Testis (tissue), 3 donors: ENCODE results near the gene CTDSPL. TPM values are rescaled to one million over a fixed set of nuclear protein-coding genes. Genes with fewer than 3 reads are reported as not detected.

Experiments used
- DNase-seq: peaks from one replicate; pipeline ENCODE4 v3.0.0-alpha.2; 2019
- H3K27ac ChIP-seq, 2 donors: fragments of 200-600 bp; sonication (generic); one replicate each; pipeline ENCODE4 v1.5.1; 2019
- H3K27me3 ChIP-seq: fragments of 200-600 bp; sonication (generic); one replicate; pipeline ENCODE4 v1.5.1; 2019
- H3K36me3 ChIP-seq: fragments of 200-600 bp; sonication (generic); one replicate; pipeline ENCODE4 v1.5.1; 2017; ENCODE audit warnings: low read depth; ENCODE audit errors: missing control alignments
- H3K4me1 ChIP-seq: fragments of 200-600 bp; sonication (generic); one replicate; pipeline ENCODE4 v1.5.1; 2019
- H3K4me3 ChIP-seq, 2 donors: fragments of 200-600 bp; sonication (generic); one replicate each; pipeline ENCODE4 v1.5.1; 2017 to 2019
- H3K9me3 ChIP-seq: fragments of 200-600 bp; sonication (generic); one replicate; pipeline ENCODE4 v1.5.1; 2017
- POLR2A ChIP-seq: fragments of 450-650 bp; IDR thresholded peaks from one replicate; pipeline ENCODE4 v1.6.1; 2017; ENCODE audit warnings: antibody characterized with exemption, mild to moderate bottlenecking, moderate library complexity
- WGBS, 2 donors: methylation state at CpG; one replicate each; pipeline ENCODE4 v1.1.5; 2018; 5-methylcytosine and 5-hydroxymethylcytosine counted together
- intact Hi-C: fragments of 100-400 bp; cut with DNase I; formaldehyde crosslinking; loops from one replicate; pipeline ENCODE4 v1.15.1; 2023; ENCODE audit warnings: low total_unique reads
- polyA plus RNA-seq: library from polyadenylated mRNA; stranded (reverse); fragments of 350-450 nt; fragmentation: Illumina TruSeq; extraction: RNeasy Lipid Tissue Mini Kit (QIAGEN cat#74804); gene quantifications from one replicate; pipeline ENCODE4 v1.2.3, GENCODE V29; 2014; ENCODE audit warnings: low read depth, low replicate concordance; ENCODE audit not compliant: insufficient read depth
- total RNA-seq, 2 donors: library from RNA; depleted of rRNA; stranded (reverse); fragments of >200 nt; gene quantifications; one replicate each; pipeline ENCODE4 v1.2.3, GENCODE V29; 2016
- TF ChIP-seq, protein P1 (sequence below), 3 experiments: fragments of 450-650 bp in 2 of 3; fragments of 200-600 bp in 1 of 3; sonication (generic) in 1 of 3; IDR thresholded peaks; one replicate each; pipeline ENCODE4 v1.5.1; 2016 to 2019; ENCODE audit warnings: antibody characterized with exemption in 3 of 3, mild to moderate bottlenecking in 2 of 3, moderate library complexity in 1 of 3

Gene CTDSPL
- total and polyA plus RNA-seq, 3 donors from 2014 or later, result 24.4 to 43.0 (median 32.4) TPM

DNA sequence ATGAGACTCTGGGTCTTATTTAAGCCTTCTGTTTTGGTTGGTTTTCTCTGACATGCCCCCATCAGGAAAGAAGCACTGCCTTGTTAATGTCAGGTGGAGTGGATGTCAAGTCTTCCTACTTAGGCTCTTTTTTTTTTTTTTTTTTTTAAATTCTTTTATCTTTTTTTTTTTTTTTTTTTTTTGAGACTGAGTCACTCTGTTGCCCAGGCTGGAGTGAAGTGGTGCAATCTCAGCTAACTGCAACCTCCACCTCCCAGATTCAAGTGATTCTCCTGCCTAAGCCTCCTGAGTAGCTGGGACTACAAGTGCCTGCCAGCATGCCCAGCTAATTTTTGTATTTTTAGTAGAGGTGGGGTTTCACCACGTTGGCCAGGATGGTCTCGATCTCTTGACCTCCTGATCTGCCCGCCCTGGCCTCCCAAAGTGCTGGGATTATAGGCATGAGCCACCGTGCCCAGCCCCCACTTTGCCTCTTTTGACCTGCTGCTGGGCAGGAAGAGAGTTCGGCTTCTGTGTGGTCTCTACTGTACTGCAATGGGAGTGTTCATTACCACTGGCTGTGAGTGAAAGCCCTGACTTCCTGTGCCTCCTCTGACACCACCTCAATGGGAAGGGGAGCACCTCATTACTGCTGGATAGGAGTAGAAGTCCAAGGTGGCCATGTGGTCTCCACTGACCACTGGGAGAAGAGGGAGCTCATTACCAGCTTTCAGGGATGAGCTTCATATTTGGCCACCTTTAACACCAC is 10.9 kb downstream of the CTDSPL start:
- H3K27me3 ChIP-seq, result no peaks in the 10 kb centered on the region
- 94 to 98% methylated on average over 5 of the region's 5 CpGs for WGBS, 2 donors
- no peaks in the 10 kb centered on the region for H3K4me1 ChIP-seq
- H3K36me3 ChIP-seq, result no peaks in the 10 kb centered on the region
- no peaks in the 10 kb centered on the region for H3K9me3 ChIP-seq
- DNase-seq, result no peak
- no peak for TF ChIP-seq POLR2A
- TF ChIP-seq, protein P1, sequence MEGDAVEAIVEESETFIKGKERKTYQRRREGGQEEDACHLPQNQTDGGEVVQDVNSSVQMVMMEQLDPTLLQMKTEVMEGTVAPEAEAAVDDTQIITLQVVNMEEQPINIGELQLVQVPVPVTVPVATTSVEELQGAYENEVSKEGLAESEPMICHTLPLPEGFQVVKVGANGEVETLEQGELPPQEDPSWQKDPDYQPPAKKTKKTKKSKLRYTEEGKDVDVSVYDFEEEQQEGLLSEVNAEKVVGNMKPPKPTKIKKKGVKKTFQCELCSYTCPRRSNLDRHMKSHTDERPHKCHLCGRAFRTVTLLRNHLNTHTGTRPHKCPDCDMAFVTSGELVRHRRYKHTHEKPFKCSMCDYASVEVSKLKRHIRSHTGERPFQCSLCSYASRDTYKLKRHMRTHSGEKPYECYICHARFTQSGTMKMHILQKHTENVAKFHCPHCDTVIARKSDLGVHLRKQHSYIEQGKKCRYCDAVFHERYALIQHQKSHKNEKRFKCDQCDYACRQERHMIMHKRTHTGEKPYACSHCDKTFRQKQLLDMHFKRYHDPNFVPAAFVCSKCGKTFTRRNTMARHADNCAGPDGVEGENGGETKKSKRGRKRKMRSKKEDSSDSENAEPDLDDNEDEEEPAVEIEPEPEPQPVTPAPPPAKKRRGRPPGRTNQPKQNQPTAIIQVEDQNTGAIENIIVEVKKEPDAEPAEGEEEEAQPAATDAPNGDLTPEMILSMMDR (IDR thresholded peaks at IDR 0.05), result no peak
- intact Hi-C loops, result no loop called here
- no peak overlapping the region for H3K4me3 ChIP-seq
- no peak overlapping the region for H3K27ac ChIP-seq

DNA sequence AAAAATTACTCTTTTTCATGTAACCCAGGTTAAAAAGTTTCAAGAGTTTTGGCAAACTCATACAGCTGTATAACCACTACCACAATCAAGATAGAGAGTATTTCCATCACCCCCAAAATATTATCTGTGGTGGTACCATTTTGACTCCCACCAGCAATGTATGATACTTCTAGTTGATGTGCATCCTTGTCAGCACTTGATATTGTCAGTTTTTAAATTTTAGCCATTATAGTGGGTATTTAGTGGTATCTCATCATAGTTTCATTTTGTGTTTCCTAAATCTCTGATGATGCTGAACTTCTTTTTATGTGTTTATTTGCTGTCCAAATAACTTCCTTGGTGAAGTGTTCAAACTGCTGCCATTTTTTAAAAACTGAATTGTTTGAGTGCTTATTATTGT is 14.6 kb downstream of the CTDSPL start:
- no peak for DNase-seq
- H3K4me1 ChIP-seq, result no peaks in the 10 kb centered on the region
- TF ChIP-seq POLR2A, result no peak
- TF ChIP-seq, protein P1 (IDR thresholded peaks at IDR 0.05), result no peak
- intact Hi-C loops, result no loop called here
- no peaks in the 10 kb centered on the region for H3K9me3 ChIP-seq
- H3K4me3 ChIP-seq, result no peak overlapping the region
- H3K27me3 ChIP-seq, result no peaks in the 10 kb centered on the region
- H3K36me3 ChIP-seq, result no peaks in the 10 kb centered on the region
- H3K27ac ChIP-seq, result no peak overlapping the region

DNA sequence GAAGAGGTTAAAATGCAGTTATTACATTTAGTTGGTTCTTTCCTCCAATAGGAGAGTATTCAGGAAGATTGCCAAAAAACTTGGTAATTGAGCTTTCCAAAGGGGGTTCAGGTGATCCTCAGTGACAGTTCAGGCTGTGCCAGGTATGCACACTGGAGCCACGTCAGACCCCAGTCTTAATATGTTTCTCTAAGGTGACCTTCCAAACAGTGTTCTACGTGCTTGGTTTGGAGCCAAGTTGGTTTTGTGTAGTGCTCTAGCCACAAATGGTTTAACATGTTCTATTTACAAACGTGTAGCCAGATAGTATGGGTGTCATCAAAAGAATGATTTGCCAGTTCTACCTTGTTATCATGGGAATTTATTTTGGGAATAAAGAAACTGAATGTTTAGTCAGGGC is 21.0 kb downstream of the CTDSPL start:
- Histone ChIP-seq H3K9me3 (no peaks in the 10 kb centered on the region), H3K4me3 (no peak overlapping the region), H3K4me1 (peaks cover 37% of the 10 kb centered on the region)

DNA sequence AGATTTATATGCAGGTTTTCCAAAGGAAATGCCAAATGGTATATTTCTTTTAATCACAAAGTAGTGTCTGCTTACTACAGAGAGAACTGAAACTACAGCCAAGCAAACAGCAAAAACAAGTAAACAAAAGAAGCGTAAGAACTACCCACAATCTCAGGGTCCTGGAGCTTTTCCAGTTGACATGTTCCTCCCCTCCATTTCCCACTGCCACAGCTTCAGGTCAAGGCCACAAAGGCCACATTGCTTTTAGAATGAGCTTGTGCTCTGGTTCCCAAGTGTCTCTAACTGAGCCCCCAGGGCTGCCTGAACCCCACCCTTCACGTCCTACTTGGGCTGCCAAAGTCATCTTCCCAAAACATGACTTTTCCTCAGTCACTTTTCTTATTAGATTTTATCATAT is 24.1 kb downstream of the CTDSPL start:
- H3K4me3 ChIP-seq, result no peak overlapping the region
- peak; percentile 46 for DNase-seq
- H3K4me1 ChIP-seq, result peaks cover 45% of the 10 kb centered on the region
- intact Hi-C loops, result no loop called here
- WGBS, 2 donors, result 31 to 34% methylated on average over 2 of the region's 2 CpGs
- TF ChIP-seq POLR2A, result no peak
- TF ChIP-seq, protein P1 (IDR thresholded peaks at IDR 0.05), result no peak
- H3K27me3 ChIP-seq, result no peaks in the 10 kb centered on the region
- H3K36me3 ChIP-seq, result no peaks in the 10 kb centered on the region
- no peaks in the 10 kb centered on the region for H3K9me3 ChIP-seq
- H3K27ac ChIP-seq, result peak overlapping the region in 1 of 2 donors; percentile 71

More for the DNA sequence above, 21.0 kb downstream of the CTDSPL start:
- Histone ChIP-seq H3K36me3 (no peaks in the 10 kb centered on the region), H3K27me3 (no peaks in the 10 kb centered on the region), H3K27ac (no peak overlapping the region)
- intact Hi-C loops, result no loop called here
- TF ChIP-seq POLR2A, result no peak
- TF ChIP-seq, protein P1 (IDR thresholded peaks at IDR 0.05), result no peak
- 41 to 58% methylated on average over 3 of the region's 3 CpGs for WGBS, 2 donors
- no peak for DNase-seq

DNA sequence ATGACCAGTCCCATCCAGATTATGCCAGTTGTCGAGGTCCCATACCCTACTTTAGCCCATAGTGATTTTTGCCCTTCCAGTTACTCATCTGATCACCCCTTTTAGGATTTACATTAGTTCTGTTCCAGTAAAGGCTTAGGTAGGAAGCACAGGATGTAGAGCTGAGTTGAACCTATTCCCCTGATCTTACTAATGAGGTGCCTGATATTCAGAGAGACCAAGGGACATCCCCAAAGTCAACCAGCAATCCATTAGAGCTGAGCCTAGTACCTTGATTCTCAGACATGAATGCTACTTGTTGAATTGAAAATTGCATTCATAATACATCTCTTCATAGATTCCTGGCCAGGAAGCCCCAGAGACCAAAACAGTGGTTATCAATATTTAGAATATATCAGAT is 24.7 kb downstream of the CTDSPL start:
- no peaks in the 10 kb centered on the region for H3K9me3 ChIP-seq
- peak overlapping the region in 1 of 2 donors; percentile 71 for H3K27ac ChIP-seq
- intact Hi-C loops, result no loop called here
- TF ChIP-seq, protein P1 (IDR thresholded peaks at IDR 0.05), result no peak
- TF ChIP-seq POLR2A, result no peak
- peaks cover 49% of the 10 kb centered on the region for H3K4me1 ChIP-seq
- 97 to 100% methylated on average over 1 of the region's 1 CpG for WGBS, 2 donors
- no peaks in the 10 kb centered on the region for H3K36me3 ChIP-seq
- no peaks in the 10 kb centered on the region for H3K27me3 ChIP-seq
- no peak overlapping the region for H3K4me3 ChIP-seq
- no peak for DNase-seq
